HFFc6 (cell line): ENCODE data around the gene VCPKMT. TPM values are rescaled to one million over a fixed set of nuclear protein-coding genes. Genes with fewer than 3 reads are reported as not detected.

Source experiments
- DNase-seq: peaks from one replicate; pipeline ENCODE4 v3.0.0-alpha.2; 2018
- H3K27ac Mint-ChIP-seq: 2 replicates; pipeline ENCODE4 v1.8.0; 2020; ENCODE audit warnings: mild to moderate bottlenecking, mixed read lengths
- H3K27me3 Mint-ChIP-seq: 2 replicates; pipeline ENCODE4 v1.8.0; 2021; ENCODE audit warnings: mild to moderate bottlenecking, moderate library complexity, mixed read lengths; ENCODE audit not compliant: insufficient read depth
- H3K36me3 Mint-ChIP-seq: 2 replicates; pipeline ENCODE4 v1.8.0; 2021; ENCODE audit warnings: low read depth, mixed read lengths
- H3K4me1 Mint-ChIP-seq: 2 replicates; pipeline ENCODE4 v1.8.0; 2020; ENCODE audit warnings: low read depth, mixed read lengths
- H3K4me3 Mint-ChIP-seq: 2 replicates; pipeline ENCODE4 v1.8.0; 2020; ENCODE audit warnings: mild to moderate bottlenecking, moderate library complexity, mixed read lengths
- H3K9me3 Mint-ChIP-seq: 2 replicates; pipeline ENCODE4 v1.8.0; 2020; ENCODE audit warnings: mild to moderate bottlenecking, mixed read lengths
- total RNA-seq, 6 experiments: library from RNA; stranded (reverse); fragmentation: NEBNext Ultra II Directional; extraction: Animal tissue kit (Norgen Biotek cat#: 25700); gene quantifications; 2 replicates in 1 of 6; 3 replicates in 5 of 6; pipeline ENCODE4 v1.2.3, GENCODE V29; 2021
- TF ChIP-seq, protein P1 (sequence below): fragments of 200-600 bp; sonication (generic); IDR thresholded peaks from 2 replicates; pipeline ENCODE4 v1.5.0; 2021; ENCODE audit warnings: antibody characterized with exemption, mild to moderate bottlenecking

The VCPKMT gene
- total RNA-seq, 6 experiments from 2014 or later, result 4.6 to 6.2 (median 5.4) TPM

DNA sequence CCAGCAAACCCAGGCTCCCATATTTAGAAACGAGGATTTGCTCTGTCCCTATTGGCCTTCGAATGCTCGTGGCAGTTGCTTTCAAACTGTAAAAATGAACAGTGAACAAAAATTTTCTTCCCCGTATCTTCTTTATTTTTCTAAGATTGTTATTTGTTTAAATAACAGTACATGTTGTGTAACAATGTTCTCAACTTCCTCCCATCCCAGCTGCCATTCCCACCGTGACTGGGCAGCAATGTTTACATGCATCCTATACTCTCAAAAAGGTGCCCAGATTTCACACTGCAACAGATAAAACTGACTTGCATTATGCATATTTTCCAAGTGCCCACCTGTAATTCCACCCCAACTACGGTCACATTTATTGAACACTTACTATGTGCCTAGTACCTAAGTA, 12.8 kb downstream of the VCPKMT start:
- Mint-ChIP-seq H3K4me1 (peaks cover 12% of the 10 kb centered on the region), H3K4me3 (no peak overlapping the region), H3K27ac (no peak overlapping the region), H3K27me3 (no peaks in the 10 kb centered on the region), H3K36me3 (no peaks in the 10 kb centered on the region), H3K9me3 (no peaks in the 10 kb centered on the region)
- no peak for DNase-seq
- TF ChIP-seq, protein P1, sequence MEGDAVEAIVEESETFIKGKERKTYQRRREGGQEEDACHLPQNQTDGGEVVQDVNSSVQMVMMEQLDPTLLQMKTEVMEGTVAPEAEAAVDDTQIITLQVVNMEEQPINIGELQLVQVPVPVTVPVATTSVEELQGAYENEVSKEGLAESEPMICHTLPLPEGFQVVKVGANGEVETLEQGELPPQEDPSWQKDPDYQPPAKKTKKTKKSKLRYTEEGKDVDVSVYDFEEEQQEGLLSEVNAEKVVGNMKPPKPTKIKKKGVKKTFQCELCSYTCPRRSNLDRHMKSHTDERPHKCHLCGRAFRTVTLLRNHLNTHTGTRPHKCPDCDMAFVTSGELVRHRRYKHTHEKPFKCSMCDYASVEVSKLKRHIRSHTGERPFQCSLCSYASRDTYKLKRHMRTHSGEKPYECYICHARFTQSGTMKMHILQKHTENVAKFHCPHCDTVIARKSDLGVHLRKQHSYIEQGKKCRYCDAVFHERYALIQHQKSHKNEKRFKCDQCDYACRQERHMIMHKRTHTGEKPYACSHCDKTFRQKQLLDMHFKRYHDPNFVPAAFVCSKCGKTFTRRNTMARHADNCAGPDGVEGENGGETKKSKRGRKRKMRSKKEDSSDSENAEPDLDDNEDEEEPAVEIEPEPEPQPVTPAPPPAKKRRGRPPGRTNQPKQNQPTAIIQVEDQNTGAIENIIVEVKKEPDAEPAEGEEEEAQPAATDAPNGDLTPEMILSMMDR, result no peak

DNA sequence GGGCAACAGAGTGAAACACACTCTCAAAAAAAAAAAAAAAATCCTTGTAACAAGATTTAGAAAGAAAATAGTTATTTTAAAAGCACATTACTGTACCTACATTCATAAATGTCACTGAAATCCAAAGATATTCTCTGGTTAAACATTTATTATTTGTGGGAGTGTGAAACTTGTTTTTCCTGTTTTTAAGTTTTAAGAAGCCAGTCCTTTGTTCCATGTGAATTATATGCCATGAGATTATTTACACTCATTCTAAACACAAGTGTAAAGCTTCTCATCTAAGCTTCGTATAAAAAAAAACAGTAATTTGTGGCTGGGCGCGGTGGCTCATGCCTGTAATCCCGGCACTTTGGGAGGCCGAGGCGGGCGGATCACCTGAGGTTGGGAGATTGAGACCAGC, 15.0 kb downstream of the VCPKMT start:
- H3K27ac Mint-ChIP-seq, result no peak overlapping the region
- TF ChIP-seq, protein P1, result no peak
- no peak for DNase-seq
- no peaks in the 10 kb centered on the region for H3K9me3 Mint-ChIP-seq
- H3K36me3 Mint-ChIP-seq, result peaks cover 4% of the 10 kb centered on the region; the same call in 1 of the 2 replicates
- peaks cover 12% of the 10 kb centered on the region for H3K4me1 Mint-ChIP-seq
- no peaks in the 10 kb centered on the region for H3K27me3 Mint-ChIP-seq
- H3K4me3 Mint-ChIP-seq, result no peak overlapping the region

DNA sequence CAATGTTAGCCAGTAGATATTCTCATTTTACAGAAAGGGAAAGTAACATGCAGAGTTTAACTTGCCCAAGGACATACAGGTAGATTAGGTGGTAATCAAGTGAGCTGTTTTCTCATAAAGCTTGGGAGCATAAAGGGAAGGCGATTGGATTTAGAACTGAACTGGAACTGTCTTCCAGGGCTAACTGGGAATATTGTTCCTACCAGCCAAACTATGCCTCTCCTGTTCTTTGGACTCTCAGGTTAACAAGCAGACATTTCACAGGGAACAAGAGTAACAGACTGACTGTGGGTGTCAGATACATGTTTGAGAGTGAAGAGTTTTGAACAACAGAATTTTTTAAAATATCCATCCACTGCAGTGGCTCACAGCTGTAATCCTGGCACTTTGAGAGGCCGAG, 15.6 kb downstream of the VCPKMT start:
- Mint-ChIP-seq H3K27ac (no peak overlapping the region), H3K4me1 (peaks cover 12% of the 10 kb centered on the region), H3K36me3 (peaks cover 6% of the 10 kb centered on the region), H3K9me3 (no peaks in the 10 kb centered on the region), H3K27me3 (no peaks in the 10 kb centered on the region), H3K4me3 (no peak overlapping the region)
- TF ChIP-seq, protein P1, result no peak
- no peak for DNase-seq

DNA sequence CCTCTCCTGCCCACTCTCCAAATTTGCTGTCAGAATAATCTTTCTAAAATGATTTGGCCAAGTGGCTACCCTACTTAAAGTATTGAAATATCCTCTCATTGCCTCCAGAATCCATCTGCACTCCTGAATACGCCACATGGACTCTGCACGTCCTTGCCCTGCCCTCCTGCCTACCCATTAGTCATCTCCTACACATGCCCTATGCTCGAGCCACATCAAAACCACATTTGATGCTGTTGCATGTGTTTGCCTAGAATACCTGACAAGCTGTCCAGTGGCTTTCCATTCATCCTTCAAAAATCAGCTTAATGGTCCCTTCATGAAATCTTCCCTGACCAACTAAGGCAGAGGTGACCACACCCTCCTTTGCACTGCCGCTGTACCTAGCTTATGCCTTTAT, 17.0 kb downstream of the VCPKMT start:
- H3K9me3 Mint-ChIP-seq, result no peaks in the 10 kb centered on the region
- DNase-seq, result no peak
- no peak overlapping the region for H3K4me3 Mint-ChIP-seq
- H3K4me1 Mint-ChIP-seq, result peaks cover 12% of the 10 kb centered on the region
- peaks cover 9% of the 10 kb centered on the region for H3K36me3 Mint-ChIP-seq
- H3K27me3 Mint-ChIP-seq, result no peaks in the 10 kb centered on the region
- no peak overlapping the region; the same call in 1 of the 2 replicates for H3K27ac Mint-ChIP-seq
- TF ChIP-seq, protein P1, result no peak

DNA sequence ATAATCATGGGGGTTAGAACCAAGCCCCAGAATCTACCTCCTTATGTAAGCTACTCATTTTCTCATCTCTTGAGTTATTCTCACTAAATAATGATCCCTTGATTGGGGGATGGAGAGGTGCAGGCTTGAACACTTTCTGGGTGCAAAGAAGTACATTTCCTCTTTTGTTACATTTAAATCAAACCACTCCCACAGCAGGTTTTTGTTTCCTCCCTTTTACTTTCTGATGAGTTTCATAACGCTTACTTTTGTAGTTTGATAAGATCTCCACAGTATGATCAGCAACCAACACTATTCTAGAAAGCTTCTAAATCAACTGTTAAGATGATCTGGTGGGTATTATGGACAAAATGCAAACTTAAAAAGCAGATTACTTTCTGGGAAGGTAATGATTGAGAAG, 20.5 kb downstream of the VCPKMT start:
- H3K9me3 Mint-ChIP-seq, result no peaks in the 10 kb centered on the region
- H3K4me1 Mint-ChIP-seq, result peaks cover 12% of the 10 kb centered on the region
- H3K36me3 Mint-ChIP-seq, result peaks cover 9% of the 10 kb centered on the region
- H3K27me3 Mint-ChIP-seq, result no peaks in the 10 kb centered on the region
- DNase-seq, result no peak
- H3K27ac Mint-ChIP-seq, result no peak overlapping the region
- TF ChIP-seq, protein P1, result no peak
- H3K4me3 Mint-ChIP-seq, result no peak overlapping the region
